Esophagus squamous epithelium (tissue), 5 donors: ENCODE measurements around the gene MAPRE3. TPM values are rescaled to one million over a fixed set of nuclear protein-coding genes. Genes with fewer than 3 reads are reported as not detected.

Experiments
- DNase-seq: peaks from one replicate; lab custom pipeline; 2025; lab: John Stamatoyannopoulos, UW
- H3K27ac ChIP-seq, 4 donors: fragments of 200-600 bp; sonication (generic); one replicate each; pipeline ENCODE4 v1.5.1; 2016 to 2019; ENCODE audit warnings: mild to moderate bottlenecking in 1 of 4
- H3K27me3 ChIP-seq, 4 donors: fragments of 200-600 bp; sonication (generic); 1 replicate in 3 of 4; 2 replicates in 1 of 4; pipeline versions ENCODE4 v1.5.1 to v1.6.0; 2017 to 2021; ENCODE audit warnings: antibody characterized with exemption in 1 of 4
- H3K36me3 ChIP-seq, 3 donors: fragments of 200-600 bp; sonication (generic); one replicate each; pipeline ENCODE4 v1.5.1; 2016 to 2019
- H3K4me1 ChIP-seq, 3 donors: fragments of 200-600 bp; sonication (generic); one replicate each; pipeline ENCODE4 v1.5.1; 2017 to 2019
- H3K4me3 ChIP-seq, 4 donors: fragments of 200-600 bp; sonication (generic); 1 replicate in 3 of 4; 2 replicates in 1 of 4; pipeline ENCODE4 v1.5.1; 2016 to 2019; ENCODE audit warnings: mild to moderate bottlenecking in 2 of 4, moderate library complexity in 1 of 4
- H3K9me3 ChIP-seq, 3 donors: fragments of 200-600 bp; sonication (generic); one replicate each; pipeline ENCODE4 v1.5.1; 2016 to 2019
- POLR2A ChIP-seq, 4 donors: fragments of 450-650 bp; IDR thresholded peaks; one replicate each; pipeline ENCODE4 v1.6.1; 2017; ENCODE audit warnings: antibody characterized with exemption in 4 of 4, mild to moderate bottlenecking in 4 of 4, moderate library complexity in 3 of 4
- WGBS, 2 donors: methylation state at CpG; one replicate each; pipeline ENCODE4 v1.1.5; 2018; 5-methylcytosine and 5-hydroxymethylcytosine counted together
- intact Hi-C: fragments of 100-400 bp; cut with DNase I; formaldehyde crosslinking; loops from one replicate; pipeline ENCODE4 v1.15.0; 2022
- total RNA-seq, 4 donors: library from RNA; depleted of rRNA; stranded (reverse); fragments of >200 nt; gene quantifications; one replicate each; pipeline ENCODE4 v1.1.0, GENCODE V29; 2016
- TF ChIP-seq, protein P1 (sequence below), 6 experiments: fragments of 450-650 bp in 4 of 6; fragments of 200-600 bp in 2 of 6; sonication (generic) in 2 of 6; IDR thresholded peaks; one replicate each; pipeline ENCODE4 v1.5.1; 2016 to 2019; ENCODE audit warnings: antibody characterized with exemption in 6 of 6, mild to moderate bottlenecking in 4 of 6, moderate library complexity in 4 of 6
- donor health status: DM: yes; HTN: yes; CAD: no.

MAPRE3 gene
- total RNA-seq, 4 donors from 2014 or later = 4.4 to 7.6 (median 5.2) TPM

DNA sequence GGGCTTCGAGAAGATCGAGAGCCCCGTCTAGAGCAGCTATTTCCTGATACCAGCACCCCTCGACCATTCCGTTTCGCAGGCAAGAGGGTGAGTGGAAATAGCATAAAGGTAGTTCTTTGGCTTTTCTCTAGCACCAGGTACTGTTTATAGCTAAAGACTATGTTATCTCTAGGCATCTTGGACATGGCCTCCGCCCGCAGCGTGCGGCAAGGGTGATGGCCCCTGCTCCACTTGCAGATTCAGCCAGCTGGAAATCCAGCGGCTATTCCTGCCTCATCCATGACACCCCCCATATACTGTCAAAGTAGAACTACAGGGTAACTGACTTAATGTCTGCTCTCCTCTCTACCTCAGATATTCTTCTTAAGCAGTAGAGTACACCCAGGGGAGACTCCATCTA is 84.3 kb downstream of the MAPRE3 start:
- TF ChIP-seq POLR2A (IDR thresholded peaks at IDR 0.05) = no peak
- TF ChIP-seq, protein P1, sequence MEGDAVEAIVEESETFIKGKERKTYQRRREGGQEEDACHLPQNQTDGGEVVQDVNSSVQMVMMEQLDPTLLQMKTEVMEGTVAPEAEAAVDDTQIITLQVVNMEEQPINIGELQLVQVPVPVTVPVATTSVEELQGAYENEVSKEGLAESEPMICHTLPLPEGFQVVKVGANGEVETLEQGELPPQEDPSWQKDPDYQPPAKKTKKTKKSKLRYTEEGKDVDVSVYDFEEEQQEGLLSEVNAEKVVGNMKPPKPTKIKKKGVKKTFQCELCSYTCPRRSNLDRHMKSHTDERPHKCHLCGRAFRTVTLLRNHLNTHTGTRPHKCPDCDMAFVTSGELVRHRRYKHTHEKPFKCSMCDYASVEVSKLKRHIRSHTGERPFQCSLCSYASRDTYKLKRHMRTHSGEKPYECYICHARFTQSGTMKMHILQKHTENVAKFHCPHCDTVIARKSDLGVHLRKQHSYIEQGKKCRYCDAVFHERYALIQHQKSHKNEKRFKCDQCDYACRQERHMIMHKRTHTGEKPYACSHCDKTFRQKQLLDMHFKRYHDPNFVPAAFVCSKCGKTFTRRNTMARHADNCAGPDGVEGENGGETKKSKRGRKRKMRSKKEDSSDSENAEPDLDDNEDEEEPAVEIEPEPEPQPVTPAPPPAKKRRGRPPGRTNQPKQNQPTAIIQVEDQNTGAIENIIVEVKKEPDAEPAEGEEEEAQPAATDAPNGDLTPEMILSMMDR (IDR thresholded peaks at IDR 0.05) = no peak
- intact Hi-C loops = no loop called here
- peaks cover 6 to 26% (median 10%) of the 10 kb centered on the region in 3 donors for H3K4me1 ChIP-seq
- no peaks in the 10 kb centered on the region for H3K27me3 ChIP-seq
- H3K9me3 ChIP-seq = no peaks in the 10 kb centered on the region
- DNase-seq = no peak
- peak overlapping the region in 1 of 4 donors; percentile 8 for H3K27ac ChIP-seq
- no peak overlapping the region for H3K4me3 ChIP-seq
- 94 to 97% methylated on average over 11 of the region's 11 CpGs for WGBS, 2 donors
- H3K36me3 ChIP-seq = peaks cover 9 to 65% (median 15%) of the 10 kb centered on the region in 3 donors

DNA sequence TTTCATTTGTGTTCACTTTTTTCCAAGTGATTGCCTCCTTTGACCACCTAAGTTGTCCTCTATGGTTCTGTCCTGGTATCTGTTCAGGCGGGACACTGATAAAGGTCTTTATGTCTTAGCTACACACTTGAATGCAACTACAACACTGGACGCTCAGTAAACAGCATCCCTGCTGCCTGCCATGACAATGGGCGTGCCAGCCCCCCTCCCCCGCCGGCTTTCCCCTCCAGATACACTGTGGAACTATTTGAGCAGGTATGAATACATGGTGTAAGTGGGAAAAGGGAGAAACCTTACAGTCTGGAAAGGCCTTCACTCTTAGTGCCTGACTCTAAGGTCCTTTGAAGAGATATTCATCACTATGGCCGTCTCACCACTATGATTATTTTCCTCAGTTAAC is 86.7 kb downstream of the MAPRE3 start:
- TF ChIP-seq POLR2A (IDR thresholded peaks at IDR 0.05) = no peak
- TF ChIP-seq, protein P1 (IDR thresholded peaks at IDR 0.05) = no peak
- intact Hi-C loops = no loop called here
- H3K9me3 ChIP-seq = no peaks in the 10 kb centered on the region
- 92 to 93% methylated on average over 5 to 6 of the region's 6 CpGs for WGBS, 2 donors
- no peak overlapping the region for H3K4me3 ChIP-seq
- H3K4me1 ChIP-seq = peaks cover 2 to 11% (median 3%) of the 10 kb centered on the region in 3 donors
- no peak overlapping the region for H3K27ac ChIP-seq
- peaks cover 9 to 85% (median 15%) of the 10 kb centered on the region in 3 donors for H3K36me3 ChIP-seq
- no peaks in the 10 kb centered on the region for H3K27me3 ChIP-seq
- DNase-seq = no peak

DNA sequence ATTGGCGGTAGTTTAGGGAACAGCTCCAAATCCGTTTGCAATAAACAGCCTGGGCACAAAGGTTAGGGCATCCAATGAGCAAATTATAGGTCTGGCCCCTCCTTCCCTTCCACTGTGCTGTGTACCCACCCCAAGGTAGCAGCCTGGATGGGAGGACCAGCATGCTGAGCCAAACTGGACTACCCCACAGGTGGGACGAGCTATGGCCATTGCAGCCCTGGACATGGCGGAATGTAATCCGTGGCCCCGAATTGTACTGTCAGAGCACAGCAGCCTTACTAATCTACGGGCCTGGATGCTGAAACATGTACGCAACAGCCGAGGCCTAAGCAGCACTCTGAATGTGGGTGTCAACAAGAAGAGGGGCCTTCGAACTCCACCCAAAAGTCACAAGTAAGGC is 87.8 kb downstream of the MAPRE3 start:
- H3K36me3 ChIP-seq = peaks cover 9 to 93% (median 15%) of the 10 kb centered on the region in 3 donors
- 90 to 94% methylated on average over 8 of the region's 10 CpGs for WGBS, 2 donors
- intact Hi-C loops = no loop called here
- H3K9me3 ChIP-seq = no peaks in the 10 kb centered on the region
- no peak for DNase-seq
- H3K27me3 ChIP-seq = no peaks in the 10 kb centered on the region
- TF ChIP-seq, protein P1 (IDR thresholded peaks at IDR 0.05) = no peak
- no peak for TF ChIP-seq POLR2A (IDR thresholded peaks at IDR 0.05)
- H3K4me3 ChIP-seq = no peak overlapping the region
- H3K4me1 ChIP-seq = peaks cover 0 to under 1% (median 0%) of the 10 kb centered on the region in 3 donors
- no peak overlapping the region for H3K27ac ChIP-seq

DNA sequence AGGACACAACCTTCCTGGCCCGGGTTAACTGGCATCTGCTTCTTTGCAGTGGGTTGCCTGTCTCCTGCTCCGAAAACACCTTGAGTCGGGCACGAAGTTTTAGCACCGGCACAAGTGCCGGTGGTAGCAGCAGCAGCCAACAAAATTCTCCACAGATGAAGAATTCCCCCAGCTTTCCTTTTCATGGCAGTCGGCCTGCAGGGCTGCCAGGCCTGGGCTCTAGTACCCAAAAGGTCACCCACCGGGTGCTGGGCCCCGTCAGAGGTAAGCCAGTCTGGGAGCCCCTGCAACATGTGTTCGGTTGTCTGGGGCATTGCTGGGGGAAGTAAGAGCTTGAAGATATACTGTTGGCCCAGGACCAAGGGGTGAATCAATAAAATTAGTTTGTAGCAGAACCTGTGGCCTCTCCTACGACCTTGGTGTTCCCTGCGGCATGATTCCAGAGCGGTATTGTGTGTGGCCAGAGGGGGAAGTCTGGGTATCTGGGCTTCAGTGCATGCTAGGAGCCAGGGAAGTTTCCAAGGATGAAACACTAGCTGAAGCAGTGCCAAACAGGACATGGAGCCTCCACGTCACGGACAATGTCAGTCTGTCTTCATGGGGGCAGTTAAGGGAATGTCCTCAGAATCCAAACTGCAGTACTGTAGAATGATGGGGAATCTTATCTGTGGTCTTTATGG is 88.8 kb downstream of the MAPRE3 start:
- DNase-seq = no peak
- intact Hi-C loops = no loop called here
- Histone ChIP-seq H3K4me3 (no peak overlapping the region), H3K4me1 (peaks cover 0 to 4% (median 0%) of the 10 kb centered on the region in 3 donors), H3K27ac (no peak overlapping the region), H3K36me3 (peaks cover 9 to 83% (median 9%) of the 10 kb centered on the region in 3 donors), H3K9me3 (no peaks in the 10 kb centered on the region), H3K27me3 (no peaks in the 10 kb centered on the region)
- WGBS, 2 donors = 80 to 87% methylated on average over 6 to 10 of the region's 15 CpGs
- TF ChIP-seq, protein P1 (IDR thresholded peaks at IDR 0.05) = no peak
- TF ChIP-seq POLR2A (IDR thresholded peaks at IDR 0.05) = no peak

DNA sequence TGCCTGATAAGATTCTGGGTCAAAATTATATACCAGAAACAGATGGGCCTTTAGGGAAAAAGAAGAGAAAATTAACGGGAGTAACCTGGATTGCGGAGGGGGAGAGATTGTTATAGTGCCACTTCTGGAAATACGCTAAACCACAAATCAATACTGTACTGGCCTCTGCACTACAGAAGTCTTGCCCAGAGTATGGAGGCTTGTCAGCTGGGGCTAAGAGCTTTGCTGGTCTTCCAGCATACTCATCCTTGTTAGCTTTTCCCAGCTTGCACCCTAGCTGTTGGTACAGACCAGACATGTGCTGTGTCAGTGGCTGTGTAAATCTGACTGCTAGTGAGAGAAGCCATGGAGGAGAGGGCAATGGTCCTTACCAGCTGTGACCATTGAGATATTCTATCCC is 89.9 kb downstream of the MAPRE3 start:
- intact Hi-C loops = no loop called here
- no peaks in the 10 kb centered on the region for H3K27me3 ChIP-seq
- no peak overlapping the region for H3K4me3 ChIP-seq
- no peak for DNase-seq
- WGBS, 2 donors = 83 to 86% methylated on average over 3 of the region's 3 CpGs
- H3K9me3 ChIP-seq = no peaks in the 10 kb centered on the region
- H3K4me1 ChIP-seq = peaks cover 0 to 4% (median 0%) of the 10 kb centered on the region in 3 donors
- H3K27ac ChIP-seq = no peak overlapping the region
- TF ChIP-seq POLR2A (IDR thresholded peaks at IDR 0.05) = no peak
- TF ChIP-seq, protein P1 (IDR thresholded peaks at IDR 0.05) = no peak
- peaks cover under 1 to 83% (median 7%) of the 10 kb centered on the region in 3 donors for H3K36me3 ChIP-seq
